GM19468 (cell line): ENCODE results near the gene PLD4.
"Not testable (repeated sequence)": the region's sequence is repeated elsewhere in the genome, so short reads cannot be mapped to it uniquely, and the experiment has no call there.

Experiments used
- ATAC-seq: cut with Tn5 transposase; IDR thresholded peaks from one replicate; pipeline ENCODE4 v1.9.1; 2021; ENCODE audit warnings: mild to moderate bottlenecking, moderate library complexity, moderate number of reproducible peaks; ENCODE audit not compliant: unreplicated experiment; ENCODE audit errors: extremely low read depth

The PLD4 gene, protein sequence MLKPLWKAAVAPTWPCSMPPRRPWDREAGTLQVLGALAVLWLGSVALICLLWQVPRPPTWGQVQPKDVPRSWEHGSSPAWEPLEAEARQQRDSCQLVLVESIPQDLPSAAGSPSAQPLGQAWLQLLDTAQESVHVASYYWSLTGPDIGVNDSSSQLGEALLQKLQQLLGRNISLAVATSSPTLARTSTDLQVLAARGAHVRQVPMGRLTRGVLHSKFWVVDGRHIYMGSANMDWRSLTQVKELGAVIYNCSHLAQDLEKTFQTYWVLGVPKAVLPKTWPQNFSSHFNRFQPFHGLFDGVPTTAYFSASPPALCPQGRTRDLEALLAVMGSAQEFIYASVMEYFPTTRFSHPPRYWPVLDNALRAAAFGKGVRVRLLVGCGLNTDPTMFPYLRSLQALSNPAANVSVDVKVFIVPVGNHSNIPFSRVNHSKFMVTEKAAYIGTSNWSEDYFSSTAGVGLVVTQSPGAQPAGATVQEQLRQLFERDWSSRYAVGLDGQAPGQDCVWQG

DNA sequence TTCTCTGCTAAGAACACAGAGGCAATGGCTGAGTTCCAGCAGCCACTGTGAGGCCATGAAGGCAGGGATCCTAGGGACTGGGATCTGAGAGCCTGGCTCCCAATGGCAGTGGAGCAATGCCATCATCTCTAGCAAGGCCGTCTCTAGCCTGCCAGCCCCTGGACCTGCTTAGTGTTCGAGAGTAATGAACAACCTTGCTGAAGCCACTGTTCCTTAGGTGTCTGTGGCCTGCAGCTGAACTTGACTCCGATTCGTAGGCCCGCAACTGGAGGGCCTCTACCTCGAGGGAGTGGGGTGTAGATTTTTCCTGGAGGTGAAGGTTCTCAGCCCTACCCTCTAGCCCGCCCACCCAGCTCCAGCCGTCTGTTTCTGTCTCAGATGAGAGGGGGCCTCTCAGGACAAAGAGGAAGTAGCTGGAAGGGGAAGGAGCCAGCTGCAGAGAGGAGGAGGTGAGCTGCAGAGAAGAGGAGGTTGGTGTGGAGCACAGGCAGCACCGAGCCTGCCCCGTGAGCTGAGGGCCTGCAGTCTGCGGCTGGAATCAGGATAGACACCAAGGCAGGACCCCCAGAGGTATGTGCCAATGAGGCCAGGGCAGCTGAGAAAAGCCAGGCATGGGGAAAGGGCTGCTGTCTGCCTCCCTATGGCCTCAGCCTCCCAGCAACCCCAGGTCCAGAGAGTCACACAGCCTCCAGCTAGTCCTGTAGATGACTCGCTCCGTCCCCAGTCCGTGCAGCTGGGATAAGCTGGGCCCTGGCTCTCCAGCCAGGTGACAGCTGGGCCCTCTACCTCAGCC lies at the start of gene PLD4:
PLD4 (plus strand) TSS at position 459 of the 793 bp plus-strand sequence. CDS start 2,262 bp downstream, outside the sequence.
- ATAC-seq = no peak

DNA sequence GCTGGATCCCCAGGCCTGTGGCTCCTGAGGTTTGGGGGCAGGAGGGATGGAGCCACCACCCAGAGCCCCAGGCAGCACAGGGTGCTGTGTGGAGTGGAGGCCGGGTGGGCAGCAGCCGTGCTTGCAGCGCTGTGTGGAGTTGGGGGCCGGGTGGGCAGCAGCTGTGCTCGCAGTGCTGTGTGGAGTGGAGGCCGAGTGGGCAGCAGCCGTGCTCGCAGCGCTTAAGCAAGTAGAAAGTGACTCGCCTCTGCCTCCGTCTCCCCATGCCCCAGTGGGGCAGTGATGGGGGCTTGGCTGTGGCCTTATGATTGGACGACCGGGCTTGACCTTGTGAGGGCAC lies 49.3 kb upstream of the PLD4 start:
- no peak for ATAC-seq

DNA sequence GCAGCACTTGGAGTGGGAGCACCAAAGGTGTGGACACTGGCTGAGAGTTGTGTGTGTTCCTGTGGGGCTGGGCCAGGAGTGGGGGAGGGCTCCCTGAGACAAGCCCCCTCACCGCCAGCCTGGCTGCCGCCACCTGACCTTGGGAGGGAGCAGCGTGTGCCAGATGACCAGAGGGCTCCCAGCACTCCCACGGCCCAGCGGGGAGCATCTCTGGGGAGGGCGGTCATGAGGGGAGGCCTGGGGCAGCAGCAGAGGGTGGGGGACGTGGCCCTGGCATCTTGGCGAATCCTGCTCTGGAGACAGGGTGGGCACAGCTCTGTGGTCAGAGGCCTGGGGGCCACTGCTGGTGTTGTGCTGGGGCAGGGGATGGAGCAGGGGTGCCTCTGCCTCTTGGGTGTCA lies 48.9 kb upstream of the PLD4 start:
- no peak for ATAC-seq

DNA sequence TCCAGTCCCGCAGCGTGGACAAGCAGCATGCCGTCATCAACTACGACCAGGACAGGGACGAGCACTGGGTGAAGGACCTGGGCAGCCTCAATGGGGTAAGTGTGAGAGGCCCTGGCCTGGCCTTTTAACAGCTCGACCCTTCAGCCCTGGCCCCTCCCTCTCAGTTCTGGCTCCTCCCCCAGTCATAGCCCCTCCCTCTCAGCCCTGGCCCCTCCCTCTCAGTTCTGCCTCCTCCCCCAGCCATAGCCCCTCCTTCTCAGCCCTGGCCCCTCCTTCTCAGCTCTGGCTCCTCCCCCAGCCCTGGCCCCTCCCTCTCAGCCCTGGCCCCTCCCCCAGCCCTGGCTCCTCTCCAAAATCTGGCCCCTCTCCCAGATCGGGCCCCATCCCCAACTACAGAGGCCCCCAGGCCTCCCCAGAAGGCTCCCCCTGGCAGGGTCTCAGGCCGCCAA lies 48.4 kb upstream of the PLD4 start:
- ATAC-seq = no peak

DNA sequence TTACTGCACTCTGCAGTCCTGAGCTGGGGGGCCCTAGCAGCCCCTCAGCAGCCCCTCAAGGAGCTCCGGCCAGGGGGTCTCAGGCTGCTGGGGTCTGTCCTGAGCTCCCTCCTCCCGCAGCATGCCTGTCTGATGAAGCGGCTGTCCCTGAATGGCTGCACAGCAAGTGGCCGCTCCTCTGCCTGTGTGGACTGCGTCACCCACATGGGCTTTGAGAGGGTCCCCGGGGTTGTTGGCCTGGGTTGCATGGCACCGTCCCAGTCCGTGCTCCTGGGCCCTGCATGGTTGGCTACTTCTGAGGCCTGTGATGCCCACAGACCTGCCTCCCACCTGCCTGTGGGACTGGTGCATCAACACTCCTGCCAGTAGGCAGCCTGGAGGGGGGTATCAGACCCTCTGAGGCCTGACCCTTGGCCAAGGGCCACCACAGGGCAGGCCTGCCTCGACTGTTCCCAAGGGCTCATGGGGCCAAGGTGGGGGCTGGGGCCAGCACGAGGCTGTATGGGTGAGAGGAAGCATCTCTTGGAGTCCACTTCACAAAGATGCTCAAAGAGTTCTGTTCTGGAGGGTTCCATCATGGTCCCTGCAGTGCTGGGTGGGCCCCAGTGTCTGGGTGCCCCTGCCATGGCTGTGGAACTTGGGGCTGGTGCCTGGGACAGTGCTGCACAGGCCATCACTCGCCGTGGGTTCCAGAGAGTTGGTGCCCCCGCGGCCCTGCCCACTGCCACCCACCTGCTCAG lies 47.4 kb upstream of the PLD4 start:
- ATAC-seq = no peak

DNA sequence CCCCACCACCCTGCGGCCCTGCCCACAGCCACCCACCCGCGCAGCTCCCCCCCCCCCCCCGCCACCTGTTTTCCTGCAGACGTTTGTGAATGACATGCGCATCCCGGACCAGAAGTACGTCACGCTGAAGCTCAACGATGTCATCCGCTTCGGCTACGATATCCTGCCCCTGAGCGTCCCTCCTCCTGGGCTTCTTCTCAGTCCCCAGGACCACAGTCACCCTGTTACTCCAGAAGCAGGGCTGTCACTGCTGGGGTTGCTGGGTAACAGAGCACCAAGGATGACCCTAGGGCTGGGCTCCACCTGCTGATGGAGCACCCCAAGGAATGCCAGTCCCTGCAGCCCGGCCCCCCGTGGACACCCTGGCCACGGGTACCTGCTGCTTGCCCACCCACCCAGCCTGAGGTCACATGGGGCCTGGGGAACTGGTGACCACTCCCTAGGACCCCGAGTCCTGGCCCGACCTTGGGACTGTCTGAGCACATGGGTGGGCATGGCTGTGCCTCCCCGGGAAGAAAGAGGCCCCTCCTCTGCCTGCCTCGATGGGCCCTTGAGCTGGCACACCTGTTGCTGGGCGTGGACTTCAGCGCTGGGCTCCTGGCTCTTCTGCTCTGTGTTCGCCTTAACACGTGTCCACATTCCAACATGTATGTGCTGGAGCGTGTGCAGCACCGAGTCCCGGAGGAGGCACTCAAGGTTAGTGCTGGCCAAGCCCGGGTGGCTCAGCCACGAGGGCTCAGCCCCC lies 46.7 kb upstream of the PLD4 start:
- no peak for ATAC-seq

DNA sequence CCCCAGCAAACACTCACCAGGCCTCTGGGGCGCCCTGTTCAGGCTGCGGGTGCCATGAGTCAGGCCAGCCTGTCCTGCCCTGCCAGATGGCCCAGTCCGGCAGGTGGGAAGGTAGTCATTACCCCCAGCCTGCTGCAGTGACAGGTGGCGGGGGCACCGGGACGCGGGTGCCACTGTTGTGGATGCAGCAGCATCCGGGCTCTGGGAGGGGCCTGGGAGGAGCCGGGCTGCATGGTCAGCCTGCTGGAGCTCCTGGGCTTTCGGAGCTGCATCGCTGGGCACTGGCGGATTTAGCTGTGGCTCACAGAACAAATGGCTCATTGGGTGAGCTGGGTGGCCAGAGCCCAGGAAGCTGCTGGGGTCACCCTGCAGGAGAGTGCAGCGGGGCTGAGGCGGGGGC lies 46.1 kb upstream of the PLD4 start:
- no peak for ATAC-seq

DNA sequence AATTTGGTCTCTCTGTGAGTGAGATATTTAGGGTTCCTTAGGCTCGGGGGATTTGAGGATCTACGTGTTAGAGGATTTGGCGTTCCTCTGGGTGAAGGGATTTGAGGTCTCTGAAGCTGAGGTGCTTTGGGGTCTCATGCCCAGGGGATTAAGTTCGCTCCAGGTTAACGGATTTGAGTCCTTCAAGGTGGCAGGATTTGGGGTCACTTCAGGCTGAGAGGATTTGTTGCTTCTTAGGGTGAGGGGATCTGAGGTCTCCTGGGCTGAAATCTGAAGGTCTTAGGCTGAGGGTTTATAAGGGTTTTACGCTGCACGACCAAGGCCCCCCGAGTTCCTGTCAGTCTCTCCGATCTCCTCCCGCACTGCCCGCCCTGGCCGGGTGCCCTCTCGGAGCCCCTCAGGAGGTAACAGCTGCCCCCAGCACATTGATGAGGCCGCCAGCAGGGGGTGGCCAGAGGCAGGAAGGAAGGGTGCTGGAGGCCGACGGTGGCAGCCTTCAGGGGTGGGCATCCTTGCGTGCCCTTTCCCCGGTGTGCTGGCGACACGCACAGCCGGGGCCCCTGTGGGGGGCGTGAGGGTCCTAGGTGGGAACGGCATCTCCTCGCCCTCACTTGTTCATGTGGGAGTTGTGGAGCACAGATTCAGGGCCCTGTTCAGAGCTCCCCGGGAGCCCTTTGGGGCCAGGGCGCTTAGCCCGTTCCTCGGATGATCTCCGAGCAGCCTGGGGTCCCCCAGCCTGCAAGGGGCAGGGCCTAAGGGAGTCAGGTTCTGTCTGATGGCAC lies 45.3 kb upstream of the PLD4 start:
- no peak for ATAC-seq

DNA sequence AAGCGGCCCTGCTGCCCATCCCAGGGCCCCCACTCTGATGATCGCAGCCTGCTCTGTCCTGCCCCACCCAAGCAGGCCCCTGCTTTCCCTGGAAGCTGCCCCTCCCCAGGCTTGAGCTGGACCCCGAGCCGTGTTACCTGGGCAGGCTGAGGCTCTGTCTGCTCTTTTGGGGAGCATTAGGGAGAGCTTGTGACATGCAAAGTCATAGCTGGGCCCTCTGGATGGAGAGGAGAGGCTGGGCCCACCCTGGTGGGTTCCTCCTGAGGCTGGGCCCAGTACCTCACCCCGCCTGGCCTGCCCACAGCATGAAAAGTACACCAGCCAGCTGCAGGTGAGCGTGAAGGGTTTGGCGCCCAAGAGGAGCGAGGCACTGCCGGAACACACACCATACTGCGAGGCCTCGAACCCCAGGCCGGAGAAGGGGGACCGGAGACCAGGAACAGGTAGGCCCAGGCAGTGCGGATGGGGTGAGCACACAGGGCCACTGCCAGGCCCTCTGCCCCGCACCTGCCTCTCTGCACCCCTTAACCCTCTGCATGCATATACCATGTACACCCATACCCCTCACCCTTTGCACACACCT lies 44.6 kb upstream of the PLD4 start:
- ATAC-seq = no peak

DNA sequence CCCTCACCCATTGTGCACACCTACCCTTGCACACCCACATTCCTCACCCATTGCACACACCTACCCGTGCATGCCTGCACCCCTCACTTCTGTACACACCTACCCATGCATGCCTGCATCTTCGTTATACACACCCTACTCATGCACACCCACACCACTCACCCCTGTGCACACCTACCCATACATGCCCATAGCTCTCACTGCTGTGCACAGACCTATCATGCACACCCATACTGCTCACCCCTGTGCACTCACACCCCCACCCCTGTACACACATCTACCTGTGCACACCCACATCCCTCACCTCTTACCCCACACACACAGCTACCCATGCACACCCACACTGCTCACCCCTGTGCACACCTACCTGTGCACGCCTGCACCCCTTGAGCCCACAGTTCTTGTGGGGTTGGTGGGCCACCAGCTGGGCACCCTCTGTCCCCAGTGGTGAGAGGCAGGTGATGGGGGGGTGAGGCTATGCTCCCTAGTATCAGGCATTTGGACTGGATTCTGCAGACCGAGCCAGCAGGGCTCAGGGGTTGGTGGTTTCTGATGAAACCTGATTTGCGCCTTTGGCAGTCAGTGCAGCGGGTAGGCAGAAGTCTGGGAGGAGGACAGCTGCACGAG lies 44.0 kb upstream of the PLD4 start:
- ATAC-seq = no peak

DNA sequence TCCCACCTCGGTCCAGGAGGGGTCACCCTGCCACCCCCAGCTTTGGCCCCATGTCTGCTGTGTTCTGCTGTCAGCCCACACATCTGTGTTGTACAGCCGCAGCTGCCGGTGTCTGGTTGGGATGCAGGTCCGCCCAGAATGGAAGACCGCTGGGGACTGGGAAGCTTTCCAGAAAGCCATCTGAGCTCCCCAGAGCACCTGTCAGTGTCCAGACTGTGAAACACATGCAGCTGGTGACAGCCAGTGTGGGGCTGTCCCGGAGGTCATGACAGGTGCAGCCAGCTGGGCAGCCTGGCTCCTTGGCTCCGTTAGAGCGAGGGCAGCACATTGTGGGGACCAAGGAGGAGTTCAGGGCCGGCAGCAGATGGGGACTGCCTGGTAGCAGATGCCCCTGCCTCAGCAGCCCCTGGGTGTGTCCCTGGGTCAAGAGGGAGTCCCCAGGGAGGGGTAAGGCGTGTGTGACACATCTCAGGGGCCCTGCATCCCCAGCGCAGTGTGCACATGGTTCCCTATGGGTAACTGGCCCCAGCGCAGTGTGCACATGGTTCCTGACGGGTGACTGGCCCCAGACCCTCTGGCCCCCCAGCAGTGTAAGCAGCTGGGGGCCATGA lies 43.2 kb upstream of the PLD4 start:
- ATAC-seq = no peak

DNA sequence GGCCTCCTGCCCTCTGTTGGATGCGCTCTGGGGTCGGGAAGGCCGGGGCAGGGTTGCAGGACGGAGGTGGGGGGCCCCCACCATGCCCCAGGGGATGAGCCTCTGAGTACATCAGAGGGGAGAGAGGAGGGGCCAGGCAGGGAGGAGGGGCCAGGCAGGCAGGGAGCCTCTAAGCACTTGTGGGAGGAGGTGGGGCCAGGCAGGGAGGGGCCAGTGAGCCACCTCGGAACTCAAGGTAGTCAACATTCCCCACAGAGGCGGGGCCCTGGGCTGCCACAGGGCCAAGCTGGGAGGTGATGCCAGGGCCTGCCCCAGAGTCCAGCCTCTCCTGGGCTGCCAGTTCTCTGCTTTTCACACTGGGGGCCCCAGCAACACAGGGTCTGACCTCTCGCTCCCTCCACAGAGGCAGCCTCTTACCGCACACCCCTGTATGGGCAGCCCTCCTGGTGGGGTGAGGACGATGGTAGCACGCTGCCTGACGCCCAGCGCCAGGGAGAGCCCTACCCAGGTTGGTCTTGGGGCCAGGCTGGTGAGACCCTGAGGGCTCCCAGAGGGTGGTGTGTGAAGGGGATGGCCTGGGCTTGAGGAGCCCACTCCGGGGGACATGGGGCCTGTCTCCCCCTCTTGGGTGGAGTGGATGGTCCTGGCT lies 42.2 kb upstream of the PLD4 start:
- ATAC-seq = no peak

DNA sequence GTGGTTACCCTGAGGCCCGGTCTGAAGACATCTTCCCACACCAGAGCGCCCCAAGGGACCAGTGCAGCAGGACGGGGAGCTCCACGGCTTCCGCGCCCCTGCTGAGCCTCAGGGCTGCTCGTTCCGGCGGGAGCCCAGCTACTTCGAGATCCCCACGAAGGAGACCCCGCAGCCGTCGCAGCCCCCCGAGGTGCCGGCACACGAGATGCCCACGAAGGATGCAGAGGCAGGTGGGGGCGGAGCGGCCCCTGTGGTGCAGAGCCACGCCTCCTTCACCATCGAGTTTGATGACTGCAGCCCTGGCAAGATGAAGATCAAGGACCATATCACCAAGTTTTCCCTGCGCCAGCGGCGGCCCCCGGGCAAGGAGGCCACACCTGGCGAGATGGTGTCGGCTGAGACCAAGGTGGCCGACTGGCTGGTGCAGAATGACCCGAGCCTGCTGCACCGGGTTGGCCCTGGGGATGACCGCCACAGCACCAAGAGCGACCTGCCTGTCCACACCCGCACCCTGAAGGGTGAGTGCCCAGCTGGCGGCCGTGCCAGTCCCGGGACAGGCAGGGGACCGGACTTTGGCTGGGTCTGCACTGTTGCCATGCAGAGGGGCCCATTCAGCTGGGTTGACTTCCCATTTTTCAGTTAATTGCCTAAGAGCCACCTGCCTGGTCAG lies 41.6 kb upstream of the PLD4 start:
- no peak for ATAC-seq

DNA sequence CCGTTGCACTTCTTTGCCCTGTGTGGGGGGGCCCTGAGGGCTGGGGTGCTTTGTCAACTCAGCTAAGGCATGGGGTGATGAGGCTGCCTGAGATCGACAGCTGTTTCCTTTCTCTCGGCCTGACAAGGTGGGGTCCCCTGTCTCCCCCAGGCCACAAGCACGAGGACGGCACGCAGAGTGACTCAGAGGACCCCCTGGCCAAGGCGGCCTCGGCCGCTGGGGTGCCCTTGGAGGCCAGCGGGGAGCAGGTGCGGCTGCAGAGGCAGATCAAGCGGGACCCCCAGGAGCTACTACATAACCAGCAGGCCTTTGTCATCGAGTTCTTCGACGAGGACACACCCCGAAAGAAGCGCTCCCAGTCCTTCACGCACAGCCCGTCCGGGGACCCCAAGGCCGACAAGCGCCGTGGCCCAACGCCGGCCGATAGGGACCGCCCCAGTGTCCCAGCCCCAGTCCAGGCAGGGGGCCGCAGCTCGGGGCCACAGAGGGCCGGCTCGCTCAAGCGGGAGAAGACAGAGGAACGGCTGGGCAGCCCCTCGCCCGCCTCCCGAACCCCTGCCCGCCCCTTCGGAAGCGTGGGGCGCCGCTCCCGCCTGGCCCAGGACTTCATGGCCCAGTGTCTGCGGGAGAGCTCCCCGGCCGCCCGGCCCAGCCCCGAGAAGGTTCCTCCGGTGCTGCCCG lies 40.9 kb upstream of the PLD4 start:
- ATAC-seq = no peak

DNA sequence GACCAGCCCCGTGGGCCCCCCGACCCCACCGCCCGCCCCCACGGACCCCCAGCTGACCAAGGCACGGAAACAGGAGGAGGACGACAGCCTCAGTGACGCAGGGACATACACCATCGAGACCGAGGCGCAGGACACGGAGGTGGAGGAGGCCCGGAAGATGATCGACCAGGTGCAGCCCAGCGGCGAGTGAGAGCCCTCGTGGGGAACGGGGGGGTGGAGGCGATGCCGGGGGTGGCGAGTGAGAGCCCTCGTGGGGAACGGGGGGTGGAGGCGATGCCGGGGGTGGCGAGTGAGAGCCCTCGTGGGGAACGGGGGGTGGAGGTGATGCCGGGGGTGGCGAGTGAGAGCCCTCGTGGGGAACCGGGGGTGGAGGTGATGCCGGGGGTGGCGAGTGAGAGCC lies 40.3 kb upstream of the PLD4 start:
- ATAC-seq = not testable (repeated sequence)
